Mesendoderm (in vitro differentiated cells): ENCODE measurements around the gene MUC5B.
"Not testable (repeated sequence)": the region's sequence is repeated elsewhere in the genome, so short reads cannot be mapped to it uniquely, and the experiment has no call there.

Experiments
- DNase-seq: peaks from one replicate; pipeline ENCODE4 v3.0.0; 2013
- H2AK5ac ChIP-seq: 2 replicates; pipeline ENCODE4 v1.6.1; 2013; ENCODE audit warnings: low read length, inconsistent platforms
- H2BK120ac ChIP-seq: 2 replicates; pipeline ENCODE4 v1.6.1; 2013; ENCODE audit warnings: low read depth, mild to moderate bottlenecking, low read length, moderate library complexity, mixed read lengths
- H2BK15ac ChIP-seq: replicated peaks from 2 replicates; pipeline ENCODE4 v1.6.1; 2013; ENCODE audit warnings: low read depth, mild to moderate bottlenecking, moderate library complexity
- H2BK5ac ChIP-seq: 2 replicates; pipeline ENCODE4 v1.6.1; 2013; ENCODE audit warnings: low read length, inconsistent platforms
- H3K18ac ChIP-seq: 2 replicates; pipeline ENCODE4 v1.6.1; 2013; ENCODE audit warnings: mild to moderate bottlenecking, low read length, mixed read lengths
- H3K23ac ChIP-seq: one replicate; pipeline ENCODE4 v1.6.1; 2013; ENCODE audit warnings: low read length
- H3K27ac ChIP-seq: 2 replicates; pipeline ENCODE4 v1.5.1; 2013; ENCODE audit warnings: low read depth, mild to moderate bottlenecking, inconsistent platforms, low read length, moderate library complexity
- H3K27me3 ChIP-seq: 2 replicates; pipeline ENCODE4 v1.6.1; 2013; ENCODE audit warnings: low read length, control low read depth, mild to moderate bottlenecking, inconsistent platforms; ENCODE audit not compliant: insufficient read depth, poor library complexity
- H3K36me3 ChIP-seq: 2 replicates; pipeline ENCODE4 v1.6.1; 2013; ENCODE audit warnings: low read length, inconsistent platforms; ENCODE audit not compliant: control insufficient read depth, insufficient read depth
- H3K4ac ChIP-seq: one replicate; pipeline ENCODE4 v1.6.1; 2013; ENCODE audit warnings: low read depth, mild to moderate bottlenecking, low read length, moderate library complexity
- H3K4me1 ChIP-seq: 2 replicates; pipeline ENCODE4 v1.6.1; 2013; ENCODE audit warnings: low read depth, low read length, inconsistent platforms; ENCODE audit not compliant: control insufficient read depth
- H3K4me2 ChIP-seq: 2 replicates; pipeline ENCODE4 v1.6.1; 2013; ENCODE audit warnings: low read length
- H3K4me3 ChIP-seq: 2 replicates; pipeline ENCODE4 v1.5.1; 2013; ENCODE audit warnings: mild to moderate bottlenecking, low read length
- H3K56ac ChIP-seq: one replicate; pipeline ENCODE4 v1.6.1; 2013; ENCODE audit warnings: low read length
- H3K79me1 ChIP-seq: 2 replicates; pipeline ENCODE4 v1.6.1; 2013; ENCODE audit warnings: low read length, inconsistent platforms
- H3K79me2 ChIP-seq: 2 replicates; pipeline ENCODE4 v1.6.1; 2013; ENCODE audit warnings: mild to moderate bottlenecking, low read length; ENCODE audit not compliant: control insufficient read depth, insufficient read depth
- H3K9ac ChIP-seq: 2 replicates; pipeline ENCODE4 v1.6.1; 2013; ENCODE audit warnings: low read length, inconsistent platforms
- H4K5ac ChIP-seq: one replicate; pipeline ENCODE4 v1.6.1; 2013; ENCODE audit warnings: low read length
- H4K8ac ChIP-seq: one replicate; pipeline ENCODE4 v1.6.1; 2013; ENCODE audit warnings: low read depth, mild to moderate bottlenecking, control low read depth, low read length, moderate library complexity
- WGBS: extraction: QIAGEN DNeasy Blood & Tissue Kit; methylation state at CpG from one replicate; pipeline ENCODE4 v1.1.7; 2013; ENCODE audit warnings: low lambda C conversion rate, missing lambda C conversion rate; ENCODE audit not compliant: insufficient coverage; ENCODE audit errors: extremely low coverage; 5-methylcytosine and 5-hydroxymethylcytosine counted together

MUC5B gene

DNA sequence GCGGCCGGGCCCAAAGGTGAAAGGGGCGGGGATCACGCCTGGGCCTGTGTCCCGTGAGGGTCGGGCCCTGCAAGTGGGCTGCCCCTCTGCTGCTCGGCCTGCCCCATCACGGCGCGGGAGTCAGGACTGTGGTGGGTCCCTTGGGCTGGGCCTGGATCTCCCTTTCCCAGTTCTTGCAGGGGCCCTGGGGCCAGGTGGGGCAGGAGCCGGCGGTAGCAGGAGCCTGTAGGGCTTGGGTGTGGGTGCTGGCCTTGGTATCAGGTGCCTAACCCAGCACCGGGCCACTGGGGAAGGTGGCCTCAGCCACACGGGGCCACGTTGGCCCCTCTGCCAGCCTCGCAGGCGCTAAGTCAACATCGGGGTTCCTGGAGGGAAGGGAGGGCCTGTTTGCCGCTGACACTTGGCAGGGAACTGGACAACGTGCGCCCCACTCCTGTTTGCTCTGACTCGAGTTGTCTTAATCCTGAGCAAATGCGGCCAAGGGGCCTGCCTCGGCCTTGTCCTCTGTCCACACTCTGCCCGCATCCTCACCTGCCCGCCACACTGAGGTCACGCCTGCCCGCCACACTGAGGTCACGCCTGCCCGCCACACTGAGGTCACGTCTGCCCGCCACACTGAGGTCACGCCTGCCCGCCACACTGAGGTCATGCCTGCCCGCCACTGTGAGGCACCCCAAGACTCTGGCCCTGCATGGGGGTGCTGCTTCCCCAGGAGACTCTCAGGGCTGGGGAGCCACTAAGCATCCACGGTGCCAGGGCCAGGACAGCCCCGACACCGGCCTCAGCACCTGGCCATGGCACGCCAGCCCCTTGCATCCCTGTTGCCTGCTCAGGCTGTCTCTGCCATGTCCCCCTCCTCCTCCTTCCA, 14.2 kb upstream of the MUC5B start:
- H3K79me1 ChIP-seq: no peaks in the 10 kb centered on the region
- H2BK5ac ChIP-seq: no peak overlapping the region
- H3K27me3 ChIP-seq: no peaks in the 10 kb centered on the region
- H3K18ac ChIP-seq: no peak overlapping the region
- no peak overlapping the region for H3K23ac ChIP-seq
- no peak overlapping the region for H2BK120ac ChIP-seq
- no peak overlapping the region for H3K9ac ChIP-seq
- H4K8ac ChIP-seq: no peak overlapping the region
- no peak overlapping the region for H3K56ac ChIP-seq
- DNase-seq: no peak
- H3K4me2 ChIP-seq: no peak overlapping the region
- no peak overlapping the region for H4K5ac ChIP-seq
- no peak overlapping the region for H3K4me3 ChIP-seq
- WGBS: no CpG with 5 or more reads among the region's 39 CpGs
- no peak overlapping the region for H2AK5ac ChIP-seq
- no peak overlapping the region for H2BK15ac ChIP-seq
- H3K36me3 ChIP-seq: no peaks in the 10 kb centered on the region
- no peak overlapping the region for H3K4ac ChIP-seq
- H3K4me1 ChIP-seq: no peaks in the 10 kb centered on the region
- no peaks in the 10 kb centered on the region for H3K79me2 ChIP-seq
- H3K27ac ChIP-seq: no peak overlapping the region

DNA sequence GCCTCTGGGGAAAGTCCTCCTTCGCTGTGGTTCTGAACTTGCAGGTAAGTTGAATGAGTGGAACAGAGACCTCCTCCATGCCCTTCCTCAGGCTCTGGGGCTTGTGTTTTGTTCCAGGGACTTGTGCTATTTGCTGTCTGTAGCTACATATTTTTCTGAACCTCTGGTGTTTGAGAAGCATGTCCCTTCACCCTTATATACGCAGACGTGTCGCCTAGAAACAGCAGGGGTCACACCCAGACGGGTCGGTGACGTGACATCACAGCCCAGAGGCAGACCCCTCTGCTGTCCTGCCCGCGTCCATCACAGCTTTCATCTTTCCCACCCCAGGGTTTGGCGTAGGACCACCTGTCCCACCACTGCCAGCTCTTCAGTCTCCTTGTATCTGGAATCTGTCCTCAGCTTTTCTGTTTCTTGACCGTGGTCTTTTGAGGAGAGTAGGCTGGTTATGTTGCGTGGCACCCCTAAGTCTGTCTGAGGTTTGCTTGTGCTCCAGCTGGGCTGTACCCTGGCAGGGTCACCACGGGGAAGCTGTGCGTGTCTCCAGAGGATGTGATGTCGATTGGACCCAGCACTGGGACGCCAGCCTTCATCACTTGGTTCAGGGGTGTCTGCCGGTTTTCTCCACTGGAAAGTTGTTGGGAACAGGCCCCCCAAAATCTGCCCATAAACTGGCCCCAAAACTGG, 13.4 kb upstream of the MUC5B start:
- H3K23ac ChIP-seq: no peak overlapping the region

DNA sequence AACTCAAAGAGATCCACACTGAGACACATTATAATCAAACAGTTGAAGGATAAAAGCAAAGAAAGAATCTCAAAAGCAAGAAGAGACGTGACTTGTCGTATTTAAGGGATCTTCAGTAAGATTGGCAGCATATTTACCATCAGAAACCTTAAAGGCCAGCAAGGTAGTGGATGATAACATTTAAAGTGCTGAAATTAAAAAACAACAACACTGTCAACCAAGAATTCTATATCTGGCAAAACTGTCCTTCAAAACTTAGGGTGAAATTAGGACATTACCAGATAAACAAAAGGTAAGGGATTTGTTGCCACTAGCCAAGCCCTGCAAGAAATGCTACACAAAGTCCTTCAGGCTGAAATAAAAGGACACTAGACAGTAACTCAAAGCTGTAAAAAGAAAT, 11.0 kb upstream of the MUC5B start:
- no peak overlapping the region for H3K18ac ChIP-seq
- no peak overlapping the region for H3K23ac ChIP-seq
- no peaks in the 10 kb centered on the region for H3K36me3 ChIP-seq
- no peaks in the 10 kb centered on the region for H3K79me1 ChIP-seq
- no peaks in the 10 kb centered on the region for H3K27me3 ChIP-seq
- H2BK5ac ChIP-seq: no peak overlapping the region
- H3K79me2 ChIP-seq: no peaks in the 10 kb centered on the region
- H3K4me2 ChIP-seq: no peak overlapping the region
- no peak overlapping the region for H2AK5ac ChIP-seq
- H3K27ac ChIP-seq: no peak overlapping the region
- H3K4me1 ChIP-seq: no peaks in the 10 kb centered on the region
- no peak overlapping the region for H3K4me3 ChIP-seq
- no peak overlapping the region for H4K8ac ChIP-seq
- H4K5ac ChIP-seq: no peak overlapping the region
- no peak for DNase-seq
- no peak overlapping the region for H2BK15ac ChIP-seq
- no peak overlapping the region for H2BK120ac ChIP-seq
- H3K4ac ChIP-seq: no peak overlapping the region
- H3K56ac ChIP-seq: no peak overlapping the region
- H3K9ac ChIP-seq: no peak overlapping the region
- no CpG with 5 or more reads among the region's 2 CpGs for WGBS

More for the DNA sequence above, 13.4 kb upstream of the MUC5B start:
- Histone ChIP-seq H2BK5ac (no peak overlapping the region), H2BK120ac (no peak overlapping the region), H3K18ac (no peak overlapping the region), H2AK5ac (no peak overlapping the region), H3K4ac (no peak overlapping the region), H3K4me3 (no peak overlapping the region), H3K27me3 (no peaks in the 10 kb centered on the region), H3K56ac (no peak overlapping the region), H4K5ac (no peak overlapping the region), H4K8ac (no peak overlapping the region), H3K79me1 (no peaks in the 10 kb centered on the region), H3K9ac (no peak overlapping the region), H3K79me2 (no peaks in the 10 kb centered on the region), H2BK15ac (no peak overlapping the region), H3K27ac (no peak overlapping the region), H3K36me3 (no peaks in the 10 kb centered on the region), H3K4me2 (no peak overlapping the region), H3K4me1 (no peaks in the 10 kb centered on the region)
- no CpG with 5 or more reads among the region's 17 CpGs for WGBS
- no peak for DNase-seq

GRCh38 chr11:1215826-1216225, 7.0 kb upstream of the MUC5B start:
- H2BK120ac ChIP-seq, H4K5ac ChIP-seq, H3K23ac ChIP-seq, H2AK5ac ChIP-seq, H3K36me3 ChIP-seq, H2BK5ac ChIP-seq, H4K8ac ChIP-seq, H3K79me2 ChIP-seq, H3K4me3 ChIP-seq, H3K27ac ChIP-seq, H3K27me3 ChIP-seq, H2BK15ac ChIP-seq, H3K56ac ChIP-seq, H3K4ac ChIP-seq, H3K4me2 ChIP-seq, H3K4me1 ChIP-seq, H3K79me1 ChIP-seq, H3K18ac ChIP-seq, H3K9ac ChIP-seq, DNase-seq: not testable (repeated sequence)
- WGBS: no CpG with 5 or more reads among the region's 8 CpGs

GRCh38 chr11:1217151-1217550, 5.7 kb upstream of the MUC5B start:
- Histone ChIP-seq H2BK5ac (no peak overlapping the region), H3K79me1 (no peaks in the 10 kb centered on the region), H4K8ac (no peak overlapping the region), H3K23ac (no peak overlapping the region), H3K36me3 (no peaks in the 10 kb centered on the region), H3K18ac (no peak overlapping the region), H4K5ac (no peak overlapping the region), H3K27me3 (no peaks in the 10 kb centered on the region), H3K4me1 (no peaks in the 10 kb centered on the region), H3K9ac (no peak overlapping the region), H2AK5ac (no peak overlapping the region), H2BK120ac (no peak overlapping the region), H3K4ac (no peak overlapping the region), H3K4me3 (no peak overlapping the region), H3K4me2 (no peak overlapping the region), H3K27ac (no peak overlapping the region), H2BK15ac (no peak overlapping the region), H3K79me2 (no peaks in the 10 kb centered on the region), H3K56ac (no peak overlapping the region)
- no CpG with 5 or more reads among the region's 17 CpGs for WGBS
- no peak for DNase-seq
